ENCODE data around the gene LRRC75A.
A peak's percentile ranks its signal among the peaks of the same experiment; 100 is the strongest.

LRRC75A gene

DNA sequence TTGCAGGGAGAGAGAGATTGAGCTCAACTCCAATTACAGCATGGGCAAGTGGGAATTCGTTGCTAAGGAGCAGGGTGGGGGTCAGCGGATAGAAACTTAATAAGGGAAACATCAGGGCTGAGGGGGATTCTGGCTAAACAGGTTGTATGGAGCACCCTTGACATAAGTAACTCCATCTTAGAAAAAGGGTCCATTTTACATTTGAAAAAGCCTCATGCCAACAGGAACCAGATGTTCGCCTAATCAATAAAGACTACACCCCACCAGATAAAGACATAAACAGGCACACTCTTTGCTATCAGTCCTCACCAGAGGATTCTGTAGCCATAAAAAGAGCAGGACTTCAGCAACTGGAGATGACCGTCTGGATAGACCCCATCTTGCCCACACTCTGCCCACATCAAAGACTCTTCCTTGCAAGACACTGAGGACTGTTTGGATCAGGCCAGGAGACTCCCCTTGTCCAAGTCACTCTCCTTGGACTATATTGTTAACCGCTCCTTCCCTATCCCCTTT, 1.6 kb upstream of the LRRC75A start:
- no peak for DNase-seq (ENCODE audit: low read depth in 2 of 2)

DNA sequence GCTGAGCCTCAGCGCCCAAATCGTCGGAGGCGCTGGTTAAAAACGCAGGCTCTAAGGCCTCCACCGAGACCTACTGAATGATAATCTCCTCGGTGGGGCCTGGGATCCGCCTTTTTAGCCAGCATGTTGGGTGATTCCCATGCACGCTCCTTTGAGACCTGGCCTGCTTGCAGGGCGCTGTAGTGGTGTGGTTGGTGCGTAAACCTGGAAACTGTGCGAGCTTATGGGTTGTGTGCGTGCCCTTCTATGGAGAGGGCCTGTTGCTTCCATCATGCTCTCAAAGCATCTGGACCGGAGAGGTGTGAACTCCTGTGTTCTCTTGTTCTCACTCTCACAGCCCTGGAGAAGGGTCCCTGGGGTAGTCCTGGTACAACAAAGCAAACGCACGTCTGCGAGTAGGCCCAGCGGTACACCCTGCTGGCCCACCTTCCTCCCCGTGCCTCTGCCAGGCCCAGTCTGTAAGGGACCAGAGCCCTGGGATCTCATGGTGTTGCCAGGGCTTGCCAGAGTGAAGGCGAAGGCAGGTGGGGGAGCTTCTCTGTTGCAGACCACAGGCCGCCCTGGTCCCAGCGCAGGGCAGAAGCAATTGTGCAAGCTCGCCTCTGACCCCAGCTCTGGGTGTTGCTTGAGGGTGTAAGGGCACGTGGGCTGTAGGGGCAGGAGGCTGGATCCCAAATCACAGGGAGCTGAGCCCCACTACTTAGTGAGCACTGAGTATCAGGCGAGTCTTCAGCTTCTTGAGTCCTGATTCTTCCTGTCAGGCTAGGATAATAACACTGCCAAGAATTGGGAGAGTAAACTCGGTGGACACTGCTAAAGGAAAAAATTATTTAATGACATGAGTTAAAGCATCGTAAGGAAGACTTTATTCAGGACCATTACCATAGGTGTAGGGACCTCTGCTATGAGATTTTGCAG, 879 bp upstream of the LRRC75A start:
- DNase-seq (ENCODE audit: low read depth in 2 of 2): no peak

DNA sequence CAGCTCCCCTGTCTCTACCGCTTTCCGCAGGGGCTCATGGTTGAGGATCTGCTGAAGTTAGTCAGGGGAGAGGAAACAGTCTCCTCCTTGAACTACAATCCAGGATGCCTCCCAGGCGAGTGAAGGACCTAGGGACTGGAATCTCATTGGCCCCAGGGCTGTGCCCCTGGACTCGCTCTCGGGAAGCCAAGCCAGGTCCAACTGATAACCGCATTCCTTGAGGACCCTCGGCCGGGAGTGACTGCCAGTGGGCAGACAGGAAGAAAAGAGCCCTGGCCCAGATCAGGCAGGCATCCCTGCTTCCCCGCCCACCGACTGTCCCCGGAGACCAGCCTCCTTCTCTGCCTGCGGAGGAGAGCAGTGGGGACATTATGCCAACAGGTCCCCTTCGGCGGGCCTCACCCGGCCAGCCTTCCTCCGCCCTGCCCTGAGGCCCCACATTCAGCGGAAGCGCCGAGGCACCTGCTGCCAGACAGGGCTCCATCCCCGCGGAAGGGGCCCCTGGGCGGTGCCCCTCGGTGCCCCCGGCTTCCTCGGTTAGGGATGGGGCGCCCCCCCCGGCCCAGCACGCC, 776 bp downstream of the LRRC75A start:
- DNase-seq (ENCODE audit: low read depth in 2 of 2): peak in 1 of 2 donors; percentile 7

DNA sequence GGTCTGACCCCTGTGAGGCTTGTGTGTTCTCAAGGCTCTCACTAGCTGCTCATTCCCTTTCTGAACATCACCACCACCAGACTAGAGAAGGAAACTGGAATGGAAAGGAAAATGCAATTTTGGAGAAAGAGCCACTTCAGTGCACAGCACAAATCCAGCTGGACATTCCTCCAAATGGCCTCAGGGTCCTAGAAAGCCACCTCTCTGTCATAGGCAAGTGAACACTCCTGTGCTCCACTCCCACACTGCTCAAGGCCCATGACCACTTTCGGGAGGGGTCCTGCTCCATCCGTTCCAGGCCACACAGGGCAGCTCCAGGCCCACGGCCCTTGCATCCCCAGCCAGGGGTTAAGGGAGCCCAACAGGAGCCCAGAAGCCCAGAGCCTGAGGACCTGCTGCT, 2.6 kb downstream of the LRRC75A start:
- no peak for DNase-seq (ENCODE audit: low read depth in 2 of 2)

DNA sequence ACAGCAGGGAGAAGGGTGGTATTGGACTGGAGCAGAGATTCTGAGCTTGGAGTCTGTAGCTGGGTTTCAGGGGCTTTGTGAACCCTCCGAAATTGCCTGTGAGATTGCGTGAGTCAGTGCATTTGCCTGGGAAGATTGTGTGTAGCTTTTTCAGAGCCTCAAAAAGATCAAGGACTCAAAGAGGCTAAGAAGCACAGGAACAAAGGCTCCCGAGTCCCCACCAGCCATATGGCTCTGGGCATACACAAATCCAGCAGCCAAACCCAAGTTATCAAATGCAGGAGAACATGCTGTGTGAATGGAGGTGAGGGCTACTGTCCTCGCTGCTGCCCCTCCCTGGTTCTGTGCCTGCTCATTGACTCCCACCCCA, 3.0 kb downstream of the LRRC75A start:
- DNase-seq (ENCODE audit: low read depth in 2 of 2): no peak

DNA sequence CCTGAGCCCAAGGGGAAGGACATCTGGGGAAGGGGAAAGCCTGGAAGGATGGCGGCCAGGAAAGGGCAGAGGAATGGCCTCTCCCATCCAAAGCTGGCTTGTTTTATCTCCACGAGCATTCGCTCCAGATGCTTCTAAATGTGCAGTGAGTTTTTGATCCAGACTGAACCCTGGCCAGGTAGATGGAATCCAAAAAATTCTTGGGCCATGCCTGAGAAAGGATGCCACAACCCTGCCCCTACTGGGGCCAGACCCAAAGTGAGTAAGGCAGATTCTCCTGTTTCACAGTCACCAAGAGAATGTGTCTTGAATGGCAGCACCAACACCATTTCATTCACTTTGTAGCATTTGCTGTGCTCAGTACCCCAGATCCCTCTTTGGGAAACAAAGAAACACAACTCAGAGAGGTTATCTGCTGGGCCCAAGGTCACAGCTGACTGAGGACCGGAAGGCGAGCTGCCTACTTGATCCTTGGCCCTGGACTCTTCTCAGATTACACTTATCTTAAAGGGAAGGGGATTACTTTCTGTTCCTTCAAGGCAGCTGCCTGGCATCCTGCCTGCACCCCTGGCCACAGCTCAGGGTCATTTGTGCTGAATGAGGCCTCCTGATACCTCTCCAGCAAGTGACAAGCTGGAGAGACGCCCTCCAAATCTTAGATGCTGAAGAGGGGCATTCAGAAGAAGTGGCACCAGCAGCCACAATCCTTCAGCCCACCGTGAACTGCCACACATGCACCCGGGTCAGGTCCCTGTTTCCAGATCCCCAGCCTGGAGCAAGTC, 3.6 kb downstream of the LRRC75A start:
- no peak for DNase-seq (ENCODE audit: low read depth in 2 of 2)

DNA sequence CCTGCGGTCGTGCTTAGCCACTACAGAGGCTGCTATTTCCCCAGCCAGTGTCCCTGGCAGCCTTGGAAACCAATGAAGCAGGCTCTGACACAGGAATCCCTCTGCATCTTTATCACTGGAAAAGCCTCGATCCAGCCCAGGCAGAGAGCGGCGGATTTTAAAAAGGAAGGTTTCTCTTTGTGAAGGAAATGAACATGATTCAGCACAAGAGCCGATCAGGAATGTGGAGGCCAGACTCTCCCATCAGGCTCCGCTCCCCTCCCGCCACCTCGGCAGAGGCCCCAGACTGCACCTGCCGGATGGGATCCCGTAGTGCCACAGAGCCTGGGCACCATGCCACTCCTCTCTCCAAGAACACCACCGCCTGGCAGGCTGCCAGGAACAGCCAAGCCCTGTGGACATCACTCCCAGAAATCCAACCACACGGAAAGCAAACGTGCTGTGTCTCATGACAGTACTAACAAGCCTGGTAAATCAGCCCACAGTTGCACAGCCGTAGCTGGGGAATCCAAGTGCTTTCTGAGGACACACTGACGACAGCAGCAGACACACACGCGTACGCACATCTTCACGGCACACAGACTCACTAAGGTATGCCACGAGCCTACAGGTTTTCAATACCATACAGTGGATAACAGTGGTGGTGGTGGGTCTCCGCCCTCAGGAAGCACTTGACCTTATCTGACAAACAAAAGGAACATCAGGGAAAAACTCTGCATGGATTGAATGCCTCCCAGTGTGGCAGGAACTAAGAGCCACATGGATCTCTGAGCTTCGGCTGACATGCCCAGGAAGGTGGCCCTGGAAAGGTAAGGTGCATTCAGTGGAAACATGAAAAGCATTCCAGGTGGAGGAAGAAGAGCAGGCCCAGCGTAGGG, 5.4 kb downstream of the LRRC75A start:
- no peak for DNase-seq (ENCODE audit: low read depth in 2 of 2)

DNA sequence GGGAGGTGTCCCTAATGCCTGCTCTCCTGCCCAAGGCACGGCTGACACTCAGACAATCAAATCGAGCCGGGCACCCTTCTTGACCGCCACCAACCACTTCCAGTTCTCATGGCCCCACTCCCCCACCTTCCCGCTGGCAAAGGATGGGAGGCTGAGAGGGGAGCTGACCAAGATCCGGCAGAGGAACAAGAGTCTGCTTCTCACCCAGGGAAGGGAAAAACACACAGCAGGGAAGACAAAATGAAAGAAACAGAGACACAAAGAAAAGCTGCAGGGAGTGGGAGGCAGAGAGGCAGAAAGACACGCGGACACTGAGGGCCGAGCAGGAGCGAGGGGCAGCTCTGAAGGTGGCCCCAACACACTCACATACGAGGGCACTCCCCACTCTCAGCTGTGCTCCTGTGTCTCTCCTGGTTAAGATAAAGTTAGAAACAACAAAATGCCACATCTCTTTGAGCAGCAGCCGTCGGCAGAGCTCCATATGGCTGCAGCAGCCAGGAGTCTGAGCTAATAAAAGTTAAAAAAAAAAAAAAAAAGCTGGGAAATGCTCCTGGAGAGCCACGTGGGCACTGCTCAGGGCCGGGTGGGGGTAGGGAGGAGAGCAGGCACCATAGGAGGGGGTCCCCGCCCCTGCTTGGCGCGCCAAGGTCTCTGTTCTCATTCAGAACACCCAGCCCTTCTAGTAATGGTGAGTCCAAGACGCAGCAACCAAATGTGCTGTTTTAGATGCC, 7.4 kb downstream of the LRRC75A start:
- no peak for DNase-seq (ENCODE audit: low read depth in 2 of 2)

DNA sequence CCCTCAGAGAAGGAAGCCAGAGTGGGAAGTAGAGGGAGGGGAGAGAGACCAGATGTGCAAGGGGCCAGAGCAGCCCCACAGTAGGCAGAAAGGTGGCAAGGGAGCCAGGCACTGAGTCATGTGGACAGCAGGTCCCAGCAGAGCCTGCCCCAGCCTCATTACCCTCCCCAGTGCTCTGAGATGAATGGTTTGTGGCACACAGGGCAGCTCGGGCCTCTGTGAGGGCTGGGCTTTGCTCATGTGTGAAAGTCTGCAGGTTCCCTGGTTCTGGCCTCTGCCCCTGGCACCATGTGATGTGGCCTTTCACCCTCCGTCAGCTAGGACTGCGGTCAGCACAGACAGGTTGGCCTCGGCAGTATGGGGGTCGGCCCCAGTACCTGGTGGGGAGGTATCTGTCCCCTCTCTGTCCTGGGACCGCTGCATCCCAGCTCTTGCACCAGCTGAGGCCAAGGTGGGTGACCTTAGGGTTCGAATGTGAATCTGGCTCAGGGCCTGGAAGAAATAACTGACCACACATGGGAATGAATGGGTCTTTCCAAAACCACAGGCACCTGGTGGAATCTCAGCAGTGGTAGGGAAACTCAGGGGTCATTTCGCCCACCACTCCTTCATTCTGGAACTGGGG, 8.9 kb downstream of the LRRC75A start:
- no peak for DNase-seq (ENCODE audit: low read depth in 2 of 2)

DNA sequence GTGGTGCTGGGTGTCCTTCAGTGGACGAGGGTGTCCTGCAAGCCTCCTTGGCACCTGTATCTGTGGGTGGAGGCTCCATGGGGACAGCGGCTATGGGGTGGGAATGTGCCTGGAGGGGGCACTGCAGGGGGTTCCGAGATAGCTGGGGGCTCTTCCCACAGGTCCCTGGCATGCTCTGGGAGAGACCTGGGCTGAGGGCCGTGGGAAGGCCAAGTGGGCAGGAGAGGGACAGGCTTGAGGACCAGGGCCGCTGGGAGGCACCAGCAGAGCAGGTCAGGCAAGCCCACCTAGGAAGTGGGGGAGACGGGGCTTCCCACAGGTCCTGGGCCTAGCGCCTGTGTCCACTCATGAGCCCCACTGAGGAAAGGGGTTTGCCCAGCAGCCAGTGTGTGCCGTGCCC, 9.7 kb downstream of the LRRC75A start:
- no peak for DNase-seq (ENCODE audit: low read depth in 2 of 2)

DNA sequence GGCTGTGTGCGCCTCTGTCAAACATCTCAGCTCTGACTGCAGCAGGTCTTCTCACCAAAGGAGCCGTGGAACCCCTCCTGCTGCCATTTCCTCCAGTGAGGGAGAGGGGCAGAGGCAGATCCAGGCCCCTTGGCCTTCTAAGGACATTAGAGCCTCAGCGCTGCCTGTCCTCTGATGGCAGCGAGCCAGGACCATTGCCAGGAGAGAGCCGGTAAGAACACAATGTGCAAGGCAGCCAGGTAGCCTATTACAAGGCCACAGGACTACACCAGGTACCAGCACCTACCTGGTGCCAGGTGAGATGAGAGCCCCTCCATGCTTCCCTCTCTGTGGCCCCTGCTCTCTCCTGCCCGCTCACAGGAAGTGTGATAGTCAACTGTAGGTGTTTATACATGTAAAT, 11.0 kb downstream of the LRRC75A start:
- no peak for DNase-seq (ENCODE audit: low read depth in 2 of 2)

DNA sequence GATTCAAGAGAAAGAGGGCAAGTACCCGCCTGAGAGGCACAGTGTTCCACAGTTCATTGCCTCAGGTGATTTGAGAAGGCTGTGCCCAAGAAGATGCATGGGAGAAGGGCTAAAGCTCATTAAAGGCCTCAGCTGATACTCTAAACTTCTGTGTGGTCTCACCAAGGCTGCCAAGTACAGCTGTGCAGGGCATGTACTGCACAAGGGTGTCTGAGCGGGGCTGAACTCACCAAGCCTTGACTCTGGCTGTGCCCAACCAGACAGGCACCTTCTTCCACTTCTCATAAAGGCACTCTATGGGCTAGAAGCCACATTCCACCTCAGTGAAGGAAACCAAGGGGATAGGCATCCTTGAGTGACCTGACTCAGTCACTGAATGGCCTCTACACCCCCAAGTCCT, 12.7 kb downstream of the LRRC75A start:
- no peak for DNase-seq (ENCODE audit: low read depth in 2 of 2)

DNA sequence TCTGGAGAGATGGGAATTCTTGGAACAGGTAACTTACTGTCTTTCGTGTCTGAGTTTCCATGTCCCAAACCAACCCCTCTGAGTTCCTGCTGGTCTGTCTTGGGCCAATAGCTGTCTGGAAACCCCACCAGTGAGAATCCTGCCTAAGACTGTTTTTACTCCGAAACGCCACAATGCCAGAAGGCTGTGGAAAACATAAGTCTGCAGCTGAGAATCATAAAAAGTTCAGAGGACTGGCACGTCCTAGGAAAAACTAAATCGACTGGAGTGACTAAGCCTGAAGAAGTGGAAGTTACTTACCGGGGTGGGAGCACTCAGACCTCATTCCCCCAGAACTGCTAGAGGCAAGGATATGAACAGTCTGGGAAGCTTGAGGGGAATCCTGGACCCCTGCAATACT, 13.3 kb downstream of the LRRC75A start:
- no peak for DNase-seq (ENCODE audit: low read depth in 2 of 2)

DNA sequence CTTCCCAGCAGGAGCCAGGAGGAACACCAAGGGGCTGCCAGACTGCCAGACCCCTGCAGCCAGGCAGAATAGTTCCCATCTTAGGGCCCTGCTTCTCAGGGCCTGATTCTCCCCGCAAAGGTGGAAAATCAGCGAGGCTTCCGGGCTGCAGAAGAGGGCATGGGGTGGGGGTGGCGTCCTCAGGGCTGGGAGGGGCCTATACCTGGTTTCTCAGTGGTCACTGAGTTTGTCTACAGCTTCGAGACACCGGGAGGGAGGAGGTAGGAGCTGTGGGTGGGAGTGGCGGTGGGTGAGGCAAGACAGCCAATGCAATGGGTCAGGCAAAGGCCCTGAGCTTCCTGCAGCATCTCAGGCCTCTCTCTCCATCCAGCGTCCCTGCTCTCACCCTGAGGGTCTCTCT, 14.3 kb downstream of the LRRC75A start:
- no peak for DNase-seq (ENCODE audit: low read depth in 2 of 2)

DNA sequence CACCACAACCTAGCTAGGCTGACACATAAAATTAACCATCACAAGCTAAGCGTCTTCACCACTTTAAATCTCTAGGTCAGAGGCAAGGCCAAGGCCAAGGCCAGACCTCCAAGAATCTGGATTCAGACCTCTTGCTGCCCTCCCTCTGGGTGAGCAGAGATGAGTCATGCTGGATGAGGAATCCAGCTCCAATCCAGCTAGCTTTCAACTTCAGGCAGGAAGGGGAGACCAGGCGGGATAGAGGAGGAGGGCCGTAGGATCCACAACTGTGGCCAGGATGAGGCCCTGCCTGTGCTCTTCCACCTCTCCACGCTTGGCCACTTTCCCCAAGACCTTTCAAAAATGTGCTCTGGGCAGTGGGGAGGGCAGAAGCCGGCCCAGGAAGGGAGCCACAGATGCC, 14.7 kb downstream of the LRRC75A start:
- DNase-seq (ENCODE audit: low read depth in 2 of 2): no peak

DNA sequence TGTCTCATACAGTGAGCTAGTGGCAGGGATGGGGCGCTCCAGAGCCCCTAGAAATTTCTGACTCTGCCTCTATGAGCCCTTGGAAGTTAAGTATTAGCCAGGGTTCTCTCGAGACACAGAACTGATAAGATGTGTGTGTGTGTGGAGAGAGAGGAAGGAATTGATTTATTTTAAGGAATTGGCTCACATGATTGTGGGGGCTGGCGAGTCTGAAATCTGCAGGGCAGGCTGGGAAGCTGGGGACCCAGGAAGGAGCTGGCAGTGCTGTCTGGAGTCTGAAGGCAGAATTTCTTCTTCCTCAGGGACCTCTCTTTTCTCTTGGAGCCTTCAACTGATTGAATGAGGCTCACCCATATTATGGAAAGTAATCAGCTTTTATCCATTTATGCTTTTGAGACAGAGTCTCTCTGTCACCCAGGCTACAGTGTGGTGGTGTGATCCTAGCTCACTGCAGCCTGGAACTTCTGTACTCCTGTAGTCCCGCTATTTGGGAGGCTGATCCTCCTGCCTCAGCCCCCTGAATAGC, 16.8 kb downstream of the LRRC75A start:
- DNase-seq (ENCODE audit: low read depth in 2 of 2): no peak

DNA sequence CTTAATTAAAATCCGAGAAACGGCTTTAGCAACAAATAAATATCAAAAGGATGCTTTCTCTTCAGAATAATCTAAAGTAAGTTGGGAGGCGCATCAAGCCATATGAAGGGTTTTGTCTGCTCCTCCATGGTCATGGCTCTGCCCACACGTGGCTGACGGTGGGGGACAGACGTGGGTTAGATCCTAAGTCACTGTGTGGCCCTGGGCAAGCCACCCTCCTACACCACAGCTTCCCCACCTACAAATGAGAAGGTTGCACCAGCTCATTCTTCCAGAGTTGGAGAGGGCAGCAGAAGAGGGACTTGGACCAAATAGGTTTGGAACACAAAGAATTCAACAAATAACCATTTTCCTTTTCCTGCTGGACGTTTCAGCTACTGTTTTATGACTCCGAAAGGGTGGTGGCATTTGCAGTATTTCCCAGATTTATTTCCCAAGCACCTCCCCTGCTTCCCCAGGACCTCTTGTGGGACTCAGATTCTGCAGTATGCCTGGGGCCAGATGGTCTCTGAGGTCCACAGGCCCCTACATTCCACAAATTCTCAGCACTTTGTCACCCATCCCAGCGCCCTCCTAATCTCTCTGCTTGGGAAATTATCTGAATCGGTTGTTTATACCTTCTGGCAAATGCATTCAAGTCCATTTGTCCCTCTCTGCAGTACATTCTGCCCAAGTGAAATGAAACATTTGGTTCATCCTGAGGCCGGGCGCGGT, 17.8 kb downstream of the LRRC75A start:
- DNase-seq (ENCODE audit: low read depth in 2 of 2): no peak

DNA sequence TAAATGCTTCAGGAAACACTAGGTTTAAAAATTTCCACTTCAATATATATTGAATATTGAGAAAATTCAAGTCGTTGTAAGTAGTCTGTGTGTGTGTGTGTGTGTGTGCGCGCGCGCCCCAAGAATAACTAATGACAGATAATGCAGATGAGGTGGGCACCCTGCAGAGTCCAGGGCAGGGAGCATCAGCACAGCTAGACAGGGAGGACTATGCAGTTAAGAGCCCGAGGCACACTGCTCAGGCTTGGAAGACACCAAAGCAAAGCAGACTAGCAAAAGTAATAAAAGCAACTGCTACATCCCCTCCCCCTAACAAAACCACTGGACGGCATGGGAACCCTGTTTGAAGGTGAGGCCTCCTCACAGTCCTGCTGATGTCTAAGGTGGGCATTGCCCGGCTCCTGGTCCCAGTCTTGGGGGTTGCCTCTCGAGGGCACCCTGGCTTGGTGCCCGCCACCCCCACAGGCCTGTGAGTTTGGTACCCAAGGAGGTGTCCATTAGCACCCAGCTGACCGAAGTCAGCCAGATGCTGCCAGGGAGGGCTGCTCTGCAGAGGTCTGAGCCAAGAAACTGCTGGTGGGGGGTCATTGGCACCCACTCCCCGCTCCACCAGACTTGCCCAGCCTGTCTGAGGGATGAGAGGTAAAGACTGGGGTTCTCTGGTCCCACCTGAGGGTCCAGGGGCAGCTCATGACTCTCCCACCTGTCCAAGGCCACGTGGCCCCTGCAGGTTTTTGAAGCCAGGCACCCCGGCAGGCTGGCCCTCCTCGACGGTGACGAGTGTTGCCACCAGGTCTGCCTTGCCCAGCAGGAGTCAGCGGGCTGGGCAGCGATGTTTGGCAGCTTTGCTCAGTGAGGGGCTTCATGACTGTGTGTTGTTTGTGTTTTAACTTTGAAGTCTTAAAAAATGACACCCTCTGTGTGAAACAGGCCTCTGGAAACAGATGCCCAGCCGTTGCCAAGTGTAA, 18.7 kb downstream of the LRRC75A start:
- DNase-seq (ENCODE audit: low read depth in 2 of 2): no peak

Data from stimulated activated CD8-positive, alpha-beta memory T cell treated with anti-CD3 and anti-CD28 coated beads, Interleukin-15, amount 100 ng/mL, for 48 hours (primary cell).